Measurements from ENCODE around the gene ZHX3.
"Not testable (repeated sequence)": the region's sequence is repeated elsewhere in the genome, so short reads cannot be mapped to it uniquely, and the experiment has no call there.

ZHX3 gene

DNA sequence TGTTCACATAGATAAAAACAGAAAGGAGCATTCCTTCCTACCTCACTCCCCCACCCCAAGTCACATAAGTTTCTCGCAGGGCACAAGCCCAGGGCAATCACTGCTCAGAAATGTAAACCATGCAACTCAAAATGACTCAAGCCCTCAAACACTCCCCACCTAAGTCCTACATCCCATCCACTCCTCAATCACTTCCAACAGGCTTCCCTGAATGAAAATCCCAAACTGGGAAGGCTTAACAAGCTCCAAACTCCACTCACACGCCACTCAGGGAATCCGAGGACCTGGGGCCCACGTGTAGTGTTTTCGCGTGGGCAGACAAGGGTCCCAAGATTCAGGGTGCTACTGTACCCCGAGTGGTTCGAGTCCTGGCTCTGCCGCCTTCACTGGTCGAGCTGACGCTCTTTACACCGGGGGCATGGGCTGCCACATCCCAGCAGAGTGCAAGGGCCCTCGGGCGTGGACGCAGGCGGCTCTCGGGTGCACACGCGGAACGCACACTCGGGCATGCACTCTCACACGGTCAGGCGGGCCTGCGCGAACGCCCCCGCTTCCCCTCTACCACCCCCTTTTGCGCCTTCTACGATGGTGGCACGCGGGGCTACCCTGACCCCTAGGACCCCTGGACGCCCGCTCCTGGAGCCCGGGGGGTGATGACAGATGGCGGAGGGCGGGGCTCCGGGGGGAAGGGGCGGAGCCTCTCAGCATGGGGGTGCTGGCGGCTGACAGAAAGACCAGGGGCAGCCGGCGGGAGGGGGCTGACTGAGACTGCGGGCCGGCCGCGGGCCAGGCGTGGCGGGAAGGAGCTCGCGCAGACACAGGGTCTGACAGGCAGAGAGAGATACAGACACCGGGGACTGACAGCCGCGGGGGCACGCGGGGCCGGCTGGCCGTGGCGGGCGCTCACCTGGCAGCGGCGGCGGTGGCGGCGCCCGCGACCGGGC lies 657 bp downstream of the ZHX3 start:
- peak overlapping the region; percentile 60 for H3K4me3 ChIP-seq (ENCODE audit: low read length)
- DNase-seq (ENCODE audit: low read depth): peak; percentile 80
- TF ChIP-seq, protein P1, sequence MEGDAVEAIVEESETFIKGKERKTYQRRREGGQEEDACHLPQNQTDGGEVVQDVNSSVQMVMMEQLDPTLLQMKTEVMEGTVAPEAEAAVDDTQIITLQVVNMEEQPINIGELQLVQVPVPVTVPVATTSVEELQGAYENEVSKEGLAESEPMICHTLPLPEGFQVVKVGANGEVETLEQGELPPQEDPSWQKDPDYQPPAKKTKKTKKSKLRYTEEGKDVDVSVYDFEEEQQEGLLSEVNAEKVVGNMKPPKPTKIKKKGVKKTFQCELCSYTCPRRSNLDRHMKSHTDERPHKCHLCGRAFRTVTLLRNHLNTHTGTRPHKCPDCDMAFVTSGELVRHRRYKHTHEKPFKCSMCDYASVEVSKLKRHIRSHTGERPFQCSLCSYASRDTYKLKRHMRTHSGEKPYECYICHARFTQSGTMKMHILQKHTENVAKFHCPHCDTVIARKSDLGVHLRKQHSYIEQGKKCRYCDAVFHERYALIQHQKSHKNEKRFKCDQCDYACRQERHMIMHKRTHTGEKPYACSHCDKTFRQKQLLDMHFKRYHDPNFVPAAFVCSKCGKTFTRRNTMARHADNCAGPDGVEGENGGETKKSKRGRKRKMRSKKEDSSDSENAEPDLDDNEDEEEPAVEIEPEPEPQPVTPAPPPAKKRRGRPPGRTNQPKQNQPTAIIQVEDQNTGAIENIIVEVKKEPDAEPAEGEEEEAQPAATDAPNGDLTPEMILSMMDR (IDR thresholded peaks at IDR 0.05; ENCODE audit: insufficient read depth, low read depth, low read length, missing control alignments): no peak

DNA sequence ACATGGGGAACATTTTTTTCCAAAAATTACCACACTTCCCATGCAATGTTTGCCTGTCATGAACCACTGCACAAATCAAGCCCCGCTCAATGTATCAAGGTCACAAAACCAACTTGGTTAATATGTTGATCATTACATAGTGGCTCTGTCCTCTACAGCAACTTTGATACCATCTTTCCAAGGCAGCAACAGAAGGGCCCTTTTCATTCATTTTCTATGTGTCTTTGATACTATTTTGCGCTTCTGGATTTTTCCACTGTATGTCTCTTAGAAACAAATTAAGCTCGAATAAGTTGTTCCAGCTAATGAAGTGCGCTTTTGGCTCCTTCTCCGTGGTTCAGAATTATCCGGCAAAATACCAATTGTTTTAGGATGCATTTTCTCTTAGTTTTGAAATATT lies 1.5 kb downstream of the ZHX3 start:
- TF ChIP-seq, protein P1 (IDR thresholded peaks at IDR 0.05; ENCODE audit: insufficient read depth, low read depth, low read length, missing control alignments): no peak
- no peak for DNase-seq (ENCODE audit: low read depth)
- H3K4me3 ChIP-seq (ENCODE audit: low read length): peak overlapping the region; percentile 60

DNA sequence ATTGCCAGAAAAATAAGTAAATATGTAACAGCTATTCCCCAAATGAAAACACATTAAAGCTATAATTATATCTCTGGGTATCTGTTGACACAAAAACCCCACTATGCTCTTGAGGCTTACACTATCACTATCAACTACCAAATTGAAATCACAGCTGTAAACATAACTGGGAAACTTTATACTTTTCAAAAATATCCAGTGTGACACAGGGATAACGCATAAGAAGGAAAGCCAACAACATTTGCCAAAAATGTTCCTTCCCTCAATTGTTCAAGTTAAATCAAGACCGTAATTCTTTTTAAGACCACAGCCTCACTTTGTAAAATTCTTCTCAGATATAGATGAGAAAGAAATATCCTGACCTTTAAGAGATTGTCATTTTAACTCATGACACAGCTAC lies 3.1 kb downstream of the ZHX3 start:
- TF ChIP-seq, protein P1 (IDR thresholded peaks at IDR 0.05; ENCODE audit: insufficient read depth, low read depth, low read length, missing control alignments): no peak
- H3K4me3 ChIP-seq (ENCODE audit: low read length): no peak overlapping the region
- DNase-seq (ENCODE audit: low read depth): no peak

DNA sequence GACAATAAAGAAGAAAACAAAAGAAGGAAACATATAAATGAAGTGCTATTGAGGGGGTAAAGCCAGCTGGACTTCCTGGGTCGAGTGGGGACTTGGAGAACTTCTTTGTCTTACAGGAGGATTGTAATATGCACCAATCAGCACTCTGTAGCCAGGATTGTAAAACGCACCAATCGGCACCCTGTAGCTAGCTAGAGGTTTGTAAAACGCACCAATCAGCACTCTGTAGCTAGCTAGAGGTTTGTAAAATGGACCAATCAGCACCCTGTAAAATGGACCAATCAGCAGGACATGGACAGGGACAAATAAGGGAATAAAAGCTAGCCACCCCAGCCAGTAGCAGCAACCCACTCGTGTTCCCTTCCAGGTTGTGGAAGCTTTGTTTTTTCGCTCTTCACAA lies 5.5 kb downstream of the ZHX3 start:
- H3K4me3 ChIP-seq (ENCODE audit: low read length); DNase-seq (ENCODE audit: low read depth): not testable (repeated sequence)

DNA sequence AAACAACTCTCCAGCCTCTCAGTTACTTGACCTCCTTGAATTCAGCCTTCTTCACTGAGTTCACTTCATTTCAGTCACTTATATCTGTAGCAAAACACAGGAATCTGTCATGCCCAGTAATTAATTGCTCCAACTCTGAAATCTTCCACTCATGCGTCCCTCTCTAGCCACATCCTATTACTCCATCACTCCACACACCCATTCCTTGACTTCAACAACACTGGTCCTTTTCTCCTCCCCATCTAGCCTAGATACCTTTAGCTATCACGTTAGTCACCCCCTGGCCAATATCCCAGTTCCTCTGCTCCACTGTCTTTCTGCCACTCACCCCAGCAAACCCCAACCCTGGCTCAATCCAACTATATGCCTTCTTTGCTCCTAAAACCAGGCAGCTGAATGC lies 7.7 kb downstream of the ZHX3 start:
- no peak overlapping the region for H3K4me3 ChIP-seq (ENCODE audit: low read length)
- peak; percentile 28 for DNase-seq (ENCODE audit: low read depth)
- TF ChIP-seq, protein P1 (IDR thresholded peaks at IDR 0.05; ENCODE audit: insufficient read depth, low read depth, low read length, missing control alignments): no peak

DNA sequence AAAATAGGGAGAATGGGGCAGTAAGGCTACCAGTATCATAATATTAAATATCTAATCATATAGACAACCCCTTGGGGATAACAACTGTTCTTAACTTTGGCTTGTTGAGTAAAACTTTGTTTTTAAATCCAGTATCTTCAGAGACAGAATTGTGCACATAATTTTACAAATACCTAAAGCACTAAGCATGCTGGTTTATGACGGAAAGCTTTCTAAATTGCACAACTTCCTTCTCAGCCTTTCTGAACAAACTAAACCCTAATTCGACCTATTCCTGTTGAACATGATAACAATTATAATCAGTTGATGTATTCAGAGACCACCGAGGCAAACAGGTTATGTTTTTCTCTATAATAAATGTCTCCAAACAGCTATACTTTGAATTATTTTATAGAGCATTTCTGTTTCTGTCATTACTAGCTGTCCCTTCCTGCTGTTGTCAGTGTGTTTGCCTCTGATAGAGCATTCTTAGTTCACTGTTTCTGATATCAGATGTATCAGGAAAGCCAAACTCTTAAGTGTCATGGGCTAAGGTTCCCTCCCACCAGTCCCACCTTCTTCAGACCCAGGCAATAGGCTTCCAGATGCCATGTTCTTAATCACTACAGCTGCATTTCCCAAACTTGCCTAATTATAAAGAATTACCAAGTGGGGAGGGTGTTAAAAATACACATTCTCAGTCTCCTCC lies 8.7 kb downstream of the ZHX3 start:
- no peak overlapping the region for H3K4me3 ChIP-seq (ENCODE audit: low read length)
- TF ChIP-seq, protein P1 (IDR thresholded peaks at IDR 0.05; ENCODE audit: insufficient read depth, low read depth, low read length, missing control alignments): no peak
- DNase-seq (ENCODE audit: low read depth): no peak

DNA sequence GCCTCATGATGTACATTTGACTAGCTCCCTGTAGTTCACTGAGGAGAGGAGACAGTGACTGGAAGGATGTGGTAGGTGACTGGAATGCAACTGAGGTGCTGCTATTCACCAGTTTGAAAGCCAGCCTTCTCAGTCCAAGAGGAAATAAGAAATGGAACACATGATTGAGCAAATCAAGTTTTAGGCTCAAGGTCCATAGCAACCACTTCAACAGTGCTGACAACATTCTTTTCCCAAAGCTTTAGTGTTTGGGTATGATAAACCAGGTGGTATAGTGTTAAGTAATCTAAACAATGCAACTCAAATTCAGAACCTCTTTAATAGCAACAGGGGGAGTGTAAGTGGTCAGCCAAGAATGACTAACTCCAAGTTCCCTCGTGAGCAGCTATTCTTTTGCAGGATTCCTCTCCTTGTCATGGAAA lies 9.2 kb downstream of the ZHX3 start:
- DNase-seq (ENCODE audit: low read depth): peak; percentile 41
- H3K4me3 ChIP-seq (ENCODE audit: low read length): no peak overlapping the region
- TF ChIP-seq, protein P1 (IDR thresholded peaks at IDR 0.05; ENCODE audit: insufficient read depth, low read depth, low read length, missing control alignments): no peak

All from epithelial cell of esophagus (primary cell).